ENCODE measurements around the gene TSKS. TPM values are rescaled to one million over a fixed set of nuclear protein-coding genes. Genes with fewer than 3 reads are reported as not detected.

TSKS gene
- total RNA-seq, 1 experiment from 2014 or later, result 0.28 TPM

DNA sequence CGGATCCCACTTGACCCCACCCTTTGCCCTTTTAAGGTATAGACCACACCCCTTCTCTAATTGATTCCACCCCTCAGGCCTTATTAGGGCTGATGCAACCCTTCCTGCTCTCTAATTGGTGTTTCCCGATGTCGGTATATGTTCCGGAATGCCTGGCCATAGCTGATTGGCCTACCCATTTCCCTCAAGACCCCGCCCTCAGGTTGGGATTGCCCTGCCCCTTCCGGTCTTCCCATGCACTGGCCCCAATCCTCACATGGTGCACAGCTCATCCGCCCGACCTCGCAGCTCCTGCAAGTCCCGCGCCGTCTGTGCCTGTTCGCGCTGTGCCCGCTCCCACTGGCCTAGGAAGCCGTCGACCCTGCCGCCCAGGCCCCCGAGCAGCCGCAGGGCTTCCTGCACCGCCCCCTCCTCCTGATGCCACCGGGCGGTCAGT is 18.1 kb downstream of the TSKS start:
- WGBS (ENCODE audit: extremely low coverage, insufficient read length, low lambda C conversion rate), result no CpG with 5 or more reads among the region's 23 CpGs
- TF ChIP-seq, protein P1, sequence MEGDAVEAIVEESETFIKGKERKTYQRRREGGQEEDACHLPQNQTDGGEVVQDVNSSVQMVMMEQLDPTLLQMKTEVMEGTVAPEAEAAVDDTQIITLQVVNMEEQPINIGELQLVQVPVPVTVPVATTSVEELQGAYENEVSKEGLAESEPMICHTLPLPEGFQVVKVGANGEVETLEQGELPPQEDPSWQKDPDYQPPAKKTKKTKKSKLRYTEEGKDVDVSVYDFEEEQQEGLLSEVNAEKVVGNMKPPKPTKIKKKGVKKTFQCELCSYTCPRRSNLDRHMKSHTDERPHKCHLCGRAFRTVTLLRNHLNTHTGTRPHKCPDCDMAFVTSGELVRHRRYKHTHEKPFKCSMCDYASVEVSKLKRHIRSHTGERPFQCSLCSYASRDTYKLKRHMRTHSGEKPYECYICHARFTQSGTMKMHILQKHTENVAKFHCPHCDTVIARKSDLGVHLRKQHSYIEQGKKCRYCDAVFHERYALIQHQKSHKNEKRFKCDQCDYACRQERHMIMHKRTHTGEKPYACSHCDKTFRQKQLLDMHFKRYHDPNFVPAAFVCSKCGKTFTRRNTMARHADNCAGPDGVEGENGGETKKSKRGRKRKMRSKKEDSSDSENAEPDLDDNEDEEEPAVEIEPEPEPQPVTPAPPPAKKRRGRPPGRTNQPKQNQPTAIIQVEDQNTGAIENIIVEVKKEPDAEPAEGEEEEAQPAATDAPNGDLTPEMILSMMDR (conservative IDR thresholded peaks at IDR 0.05), result no peak
- no peak overlapping the region for H3K18ac ChIP-seq (ENCODE audit: insufficient read length, low read depth, low read length)
- Mint-ChIP-seq H3K4me1 (peaks cover 0 to 17% of the 10 kb centered on the region in 2 experiments; a peak in 2 of 4 replicates), H3K27ac (no peak overlapping the region), H3K27me3 (ENCODE audit: low read depth) (peaks cover 6% of the 10 kb centered on the region; the same call in 1 of the 2 replicates), H3K4me3 (0 out of 5 replicates have a peak overlapping the region, but pooled peaks of 1 of the 2 experiments have one; percentile 5), H3K36me3 (ENCODE audit: insufficient read depth in 1 of 3, low read depth in 3 of 3) (peaks cover 0 to 3% (median 0%) of the 10 kb centered on the region in 3 experiments; a peak in 3 of 7 replicates), H3K9me3 (peaks cover 8 to 15% of the 10 kb centered on the region in 2 experiments)
- no peak overlapping the region for H3K9ac ChIP-seq (ENCODE audit: extremely low read depth, insufficient read length, low read length)
- no peak overlapping the region for H3T11ph ChIP-seq (ENCODE audit: low read length)
- no peak overlapping the region for H3K56ac ChIP-seq (ENCODE audit: insufficient read length, low read depth, low read length)
- H3K79me1 ChIP-seq (ENCODE audit: insufficient read depth, low read depth, low read length, poor library complexity, severe bottlenecking), result no peaks in the 10 kb centered on the region
- H2BK120ac ChIP-seq (ENCODE audit: low read depth, low read length, poor library complexity, severe bottlenecking), result no peak overlapping the region
- no peaks in the 10 kb centered on the region for H4K20me1 ChIP-seq (ENCODE audit: control insufficient read depth, insufficient read depth, insufficient read length)
- no peaks in the 10 kb centered on the region for H3K79me2 ChIP-seq (ENCODE audit: insufficient read depth, low read length)
- peak; percentile 82 for DNase-seq
- H2BK20ac ChIP-seq (ENCODE audit: low read depth, low read length, poor library complexity, severe bottlenecking), result no peak overlapping the region
- H4K91ac ChIP-seq (ENCODE audit: insufficient read length, low read depth, low read length), result no peak overlapping the region
- H2BK5ac ChIP-seq (ENCODE audit: insufficient read length, low read length), result no peak overlapping the region
- no peaks in the 10 kb centered on the region for H3K27me3 ChIP-seq (ENCODE audit: insufficient read depth, low read length)
- H2AK5ac ChIP-seq (ENCODE audit: insufficient read length, low read length), result no peak overlapping the region
- H2AFZ ChIP-seq (ENCODE audit: low read length), result no peak overlapping the region
- no peak overlapping the region; the same call in 1 of the 2 replicates for H3K14ac ChIP-seq (ENCODE audit: insufficient read depth, low read length)
- no peak overlapping the region for H3K4ac ChIP-seq (ENCODE audit: low read depth, low read length)
- H3K4me2 ChIP-seq (ENCODE audit: insufficient read depth, insufficient read length, low read length), result no peak overlapping the region
- H3K23ac ChIP-seq (ENCODE audit: insufficient read length, low read depth, low read length), result no peak overlapping the region
- H2BK12ac ChIP-seq (ENCODE audit: insufficient read length, low read depth, low read length), result no peak overlapping the region
- no peak overlapping the region for H4K8ac ChIP-seq (replicated peaks; ENCODE audit: insufficient read length, low read depth, low read length)
- no peaks in the 10 kb centered on the region for H3K4me1 ChIP-seq (ENCODE audit: insufficient read depth, low read length)
- H4K5ac ChIP-seq (ENCODE audit: insufficient read length, low read depth, low read length), result no peak overlapping the region
- H3K23me2 ChIP-seq (ENCODE audit: insufficient read length, low read depth, low read length, poor library complexity, severe bottlenecking), result no peaks in the 10 kb centered on the region
- no peak overlapping the region for H2BK15ac ChIP-seq (ENCODE audit: low read depth, low read length)
- H3K27ac ChIP-seq (ENCODE audit: insufficient read length, low read depth, low read length), result no peak overlapping the region
- no peaks in the 10 kb centered on the region for H3K9me3 ChIP-seq (ENCODE audit: control insufficient read depth, low read depth, low read length)

Measured in H9 (cell line).